K562 (cell line): ENCODE data around the gene ATP13A2. TPM values are rescaled to one million over a fixed set of nuclear protein-coding genes. Genes with fewer than 3 reads are reported as not detected.

Experiments used
- ATAC-seq: fragments of 200-7000 bp; cut with Tn5 transposase; 3 replicates; pipeline ENCODE4 v1.9.1; 2020; ENCODE audit warnings: moderate library complexity
- BruUV-seq: library from RNA; stranded (reverse); fragments of 400-500 nt; replicated peaks from 2 replicates; lab custom pipeline; 2021; lab: Mats Ljungman, UMichigan
- CTCF ChIA-PET: fragments of 300-600 bp; formaldehyde crosslinking; extraction: SDS; loops from one replicate; lab custom pipeline; 2021; ENCODE audit warnings: low intra/inter-chr PET ratio; lab: Yijun Ruan, JAX
- POLR2A ChIA-PET: fragments of 300-600, 350-650 bp; sonication (Branson Sonifier 250); formaldehyde crosslinking; extraction: SDS; loops from one replicate; lab custom pipeline; 2021; ENCODE audit warnings: antibody characterized with exemption, inconsistent platforms; lab: Yijun Ruan, JAX
- DNase-seq, 4 experiments: peaks; one replicate each; pipeline versions ENCODE4 v3.0.0 to v3.0.0-alpha.2; 2011 to 2018; ENCODE audit warnings: low spot score in 3 of 4, mixed read lengths in 3 of 4; ENCODE audit errors: extremely low read depth in 1 of 4
- FAIRE-seq: peaks from 2 replicates; lab custom pipeline; 2011; peaks lifted over from hg19 to GRCh38; lab: Jason Lieb, UNC
- H2AFZ ChIP-seq: 2 replicates; pipeline ENCODE4 v1.6.0; 2011; ENCODE audit warnings: low read depth, low read length, control low read depth, inconsistent platforms
- H3K27ac ChIP-seq: fragments of 200-600 bp; 3 replicates; pipeline ENCODE4 v1.8.0; 2011; ENCODE audit warnings: low read depth, mild to moderate bottlenecking, control low read depth, inconsistent platforms, low read length, moderate library complexity, mixed read lengths; ENCODE audit errors: extremely low read depth
- H3K27me3 ChIP-seq, 2 experiments: fragments of 300-600 bp in 1 of 2; 2 replicates in 1 of 2; 3 replicates in 1 of 2; pipeline versions ENCODE4 v1.6.0 to v1.8.0; 2011; ENCODE audit warnings: inconsistent platforms in 2 of 2, low read length in 2 of 2, mild to moderate bottlenecking in 1 of 2, mixed read lengths in 1 of 2, moderate library complexity in 1 of 2; ENCODE audit not compliant: control insufficient read depth in 2 of 2, insufficient read depth in 2 of 2
- H3K36me3 ChIP-seq: fragments of 300-600 bp; 3 replicates; pipeline ENCODE4 v1.8.0; 2011; ENCODE audit warnings: mild to moderate bottlenecking, low read length, inconsistent platforms; ENCODE audit not compliant: control insufficient read depth, insufficient read depth
- H3K4me1 ChIP-seq, 2 experiments: fragments of 200-600 bp in 1 of 2; replicated peaks in 1 of 2; 2 replicates in 1 of 2; 3 replicates in 1 of 2; pipeline versions ENCODE4 v1.5.1 to v1.8.0; 2011; ENCODE audit warnings: inconsistent platforms in 2 of 2, low read length in 2 of 2, mild to moderate bottlenecking in 1 of 2, mixed read lengths in 1 of 2, moderate library complexity in 1 of 2; ENCODE audit not compliant: control insufficient read depth in 2 of 2, insufficient read depth in 2 of 2
- H3K4me2 ChIP-seq: 2 replicates; pipeline ENCODE4 v1.6.1; 2011; ENCODE audit warnings: low read length, control low read depth, inconsistent platforms, mixed read lengths; ENCODE audit not compliant: insufficient read depth
- H3K4me3 ChIP-seq: fragments of 200-600 bp; sonication (generic), shearing (Covaris generic); 2 replicates; pipeline ENCODE4 v1.5.1; 2016; ENCODE audit warnings: control low read depth, inconsistent platforms
- H3K79me2 ChIP-seq: fragments of 200-600 bp; 3 replicates; pipeline ENCODE4 v1.8.0; 2011; ENCODE audit warnings: low read length, inconsistent platforms; ENCODE audit not compliant: control insufficient read depth, insufficient read depth
- H3K9ac ChIP-seq, 2 experiments: 2 replicates each; pipeline versions ENCODE4 v1.6.0 to v1.6.1; 2011; ENCODE audit warnings: low read depth in 2 of 2, low read length in 2 of 2, control low read depth in 1 of 2, inconsistent platforms in 1 of 2, mild to moderate bottlenecking in 1 of 2, mixed read lengths in 1 of 2; ENCODE audit not compliant: insufficient read depth in 1 of 2
- H3K9me1 ChIP-seq: one replicate; pipeline ENCODE4 v1.6.0; 2011; ENCODE audit warnings: inconsistent platforms, mild to moderate bottlenecking, low read length, moderate library complexity; ENCODE audit not compliant: control insufficient read depth, insufficient read depth
- H3K9me3 ChIP-seq: replicated peaks from 2 replicates; pipeline ENCODE4 v1.5.1; 2011; ENCODE audit warnings: low read depth, low read length, inconsistent platforms; ENCODE audit not compliant: control insufficient read depth, insufficient read depth
- H4K20me1 ChIP-seq: replicated peaks from 2 replicates; pipeline ENCODE4 v1.6.1; 2011; ENCODE audit warnings: low read length, inconsistent platforms, mixed read lengths; ENCODE audit not compliant: control insufficient read depth, insufficient read depth
- BCOR ChIP-seq: fragments of 450-650 bp; IDR thresholded peaks from 2 replicates; pipeline ENCODE4 v1.6.1; 2016
- MAFF ChIP-seq: IDR thresholded peaks from 2 replicates; pipeline ENCODE4 v1.6.1; 2012; ENCODE audit warnings: low read length, improper control_type of control experiment
- POLR3A ChIP-seq: IDR thresholded peaks from 2 replicates; pipeline ENCODE4 v1.6.1; 2011; ENCODE audit warnings: borderline replicate concordance, mild to moderate bottlenecking, moderate library complexity; ENCODE audit not compliant: insufficient read length, insufficient read depth; ENCODE audit errors: extremely low read depth
- RUNX1 ChIP-seq: sonication (generic); IDR thresholded peaks from 2 replicates; pipeline ENCODE4 v1.6.1; 2016; ENCODE audit warnings: antibody characterized with exemption, low read depth
- TBL1XR1 ChIP-seq, 2 experiments: IDR thresholded peaks; 2 replicates each; pipeline ENCODE4 v1.6.1; 2012; ENCODE audit warnings: improper control_type of control experiment in 2 of 2, low read length in 2 of 2, mild to moderate bottlenecking in 1 of 2
- TBP ChIP-seq: optimal IDR thresholded peaks from 2 replicates; pipeline ENCODE3; 2011; ENCODE audit warnings: low read depth, low read length, improper control_type of control experiment
- WGBS: fragments of 100-300 bp; shearing (Covaris generic); methylation state at CpG from one replicate; pipeline ENCODE4 v1.1.6; 2016; ENCODE audit warnings: low coverage, mixed read lengths; ENCODE audit not compliant: insufficient coverage; ENCODE audit errors: missing lambda C conversion rate; 5-methylcytosine and 5-hydroxymethylcytosine counted together
- in situ Hi-C: fragments of 300-500 bp; cut with MboI; formaldehyde crosslinking; loops from 4 replicates; pipeline ENCODE4 v1.15.0; 2018; ENCODE audit warnings: inconsistent platforms, mixed read lengths
- intact Hi-C: fragments of 100-400 bp; cut with micrococcal nuclease; formaldehyde crosslinking; loops from 2 replicates; pipeline ENCODE4 v1.14.2; 2022
- polyA plus RNA-seq, 8 experiments: library from polyadenylated mRNA; depleted of rRNA in 4 of 8; stranded (reverse) in 5 of 8; unstranded in 3 of 8; fragments of >200 nt; fragmentation: Nextera tagmentation in 2 of 8; fragmentation: Illumina TruSeq in 1 of 8; extraction: Ambion mirVana in 2 of 8; extraction: Trizol in 1 of 8; gene quantifications; 2 replicates each; pipeline versions ENCODE4 v1.2.1 to v1.2.3, GENCODE V29; 2011 to 2014; ENCODE audit warnings: inconsistent platforms in 1 of 8, missing spikeins in 1 of 8
- total RNA-seq, 7 experiments: library from RNA; depleted of rRNA in 6 of 7; stranded (reverse); fragments of >200 nt in 6 of 7; fragmentation: Illumina TruSeq in 2 of 7; extraction: Trizol in 2 of 7; gene quantifications; 2 replicates each; pipeline versions ENCODE4 v1.2.1 to v1.2.3, GENCODE V29; 2011 to 2021; ENCODE audit warnings: low replicate concordance in 1 of 7
- TF ChIP-seq, protein P1 (sequence below): sonication (generic); formaldehyde crosslinking; IDR thresholded peaks from 2 replicates; pipeline ENCODE4 v1.8.0; 2022; ENCODE audit warnings: missing genetic modification reagents, mild to moderate bottlenecking, moderate library complexity, borderline replicate concordance

ATP13A2 gene
- total and polyA plus RNA-seq, 9 of the 15 experiments (the other 6 are each of a cell fraction or from before 2014, with no cell fraction given), result 0.36 to 56.3 (median 16.3) TPM

GRCh38 chr1:16956775-16957174 is 55.0 kb downstream of the ATP13A2 start:
- ChIA-PET POLR2A (interaction anchor here (0.5 to 1.4 kb wide), 4 partner anchors 10 to 52 kb away, joined by 3 to 4 read pairs (median 4); no protein-coding TSS in a partner anchor), CTCF (no interaction called here)
- Histone ChIP-seq H3K79me2 (no peaks in the 10 kb centered on the region), H3K4me3 (no peak overlapping the region), H3K27ac (no peak overlapping the region), H3K4me1 (peaks cover 0 to 34% of the 10 kb centered on the region in 2 experiments; a peak in 3 of 5 replicates), H2AFZ (no peak overlapping the region), H4K20me1 (peaks cover 17% of the 10 kb centered on the region; the same call in 1 of the 2 replicates), H3K4me2 (no peak overlapping the region), H3K27me3 (peaks cover 15 to 32% of the 10 kb centered on the region in 2 experiments; a peak in 4 of 5 replicates), H3K36me3 (no peaks in the 10 kb centered on the region), H3K9me3 (no peaks in the 10 kb centered on the region), H3K9me1 (no peaks in the 10 kb centered on the region), H3K9ac (no peak overlapping the region)
- DNase-seq (peak in 2 of 4 experiments; percentile 17 to 30), FAIRE-seq (no peak), ATAC-seq (peak; percentile 27)
- WGBS, result 11% methylated on average over 8 of the region's 8 CpGs
- BruUV-seq, result no TSS peak
- TF ChIP-seq TBL1XR1 (IDR thresholded peaks at IDR 0.05; ENCODE audit: low read length in 2 of 2) (no peak), MAFF (no peak), POLR3A (peak; percentile 26), BCOR (no peak), RUNX1 (no peak), TBP (peak; percentile 77)
- TF ChIP-seq, protein P1, sequence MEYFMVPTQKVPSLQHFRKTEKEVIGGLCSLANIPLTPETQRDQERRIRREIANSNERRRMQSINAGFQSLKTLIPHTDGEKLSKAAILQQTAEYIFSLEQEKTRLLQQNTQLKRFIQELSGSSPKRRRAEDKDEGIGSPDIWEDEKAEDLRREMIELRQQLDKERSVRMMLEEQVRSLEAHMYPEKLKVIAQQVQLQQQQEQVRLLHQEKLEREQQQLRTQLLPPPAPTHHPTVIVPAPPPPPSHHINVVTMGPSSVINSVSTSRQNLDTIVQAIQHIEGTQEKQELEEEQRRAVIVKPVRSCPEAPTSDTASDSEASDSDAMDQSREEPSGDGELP (CRISPR knock-in tag), result 0 out of 2 replicates have a peak, but pooled peaks have one; percentile 17
- in situ Hi-C loops, result loop anchor here (5.0 kb wide), 1 partner anchor 96 kb away; the partner anchor contains the start of gene SDHB
- intact Hi-C loops, result no loop called here
